ENCODE data around the gene USP1. TPM values are rescaled to one million over a fixed set of nuclear protein-coding genes. Genes with fewer than 3 reads are reported as not detected.

Gene USP1
- total RNA-seq = 8.9 and 26.4 TPM in 2 replicates

GRCh38 chr1:62436466-62437272, at the start of gene USP1:
Gene USP1, plus strand, starts transcription at chr1:62437049. Its CDS starts 2,819 bp downstream, at chr1:62439868.

Other genes with a start within 250 kb of the USP1 start
- gene L1TD1, start 242.2 kb upstream of the USP1 start, total RNA-seq = under 0.01 TPM in 1 of 2 replicates, not detected in the other
- gene KANK4, start 117.6 kb upstream of the USP1 start, total RNA-seq = 0.16 and 3.2 TPM in 2 replicates
- not detected in 2 replicates for gene ANGPTL3, start 160.5 kb downstream of the USP1 start, total RNA-seq